Hematopoietic multipotent progenitor cell treated with erythropoietin and hydrocortisone succinate and interleukin-3 and kit ligand, for 4 days (in vitro differentiated cells): ENCODE measurements around the gene MTREX.

ENCODE experiments used
- DNase-seq: peaks from one replicate; pipeline ENCODE4 v3.0.0-alpha.2; 2015

The MTREX gene

GRCh38 chr5:55437452-55437851 is 129.7 kb downstream of the MTREX start:
- no peak for DNase-seq

DNA sequence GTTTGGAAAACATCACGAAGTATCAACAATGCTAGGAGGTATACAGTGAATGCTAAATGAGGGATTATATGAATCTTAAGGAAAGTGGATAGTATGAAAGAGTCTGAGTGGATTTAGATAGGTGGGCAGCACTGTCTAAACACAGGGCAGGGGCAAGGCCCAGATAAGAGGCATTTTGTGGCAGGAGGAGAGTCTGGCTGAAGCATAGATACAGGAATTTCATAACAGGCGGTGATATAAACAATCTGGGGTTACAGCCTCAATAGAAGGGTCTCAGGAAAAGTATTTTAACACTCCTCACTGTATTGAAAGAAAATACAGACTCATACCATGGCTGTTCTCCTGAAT is 130.0 kb downstream of the MTREX start:
- DNase-seq: no peak

DNA sequence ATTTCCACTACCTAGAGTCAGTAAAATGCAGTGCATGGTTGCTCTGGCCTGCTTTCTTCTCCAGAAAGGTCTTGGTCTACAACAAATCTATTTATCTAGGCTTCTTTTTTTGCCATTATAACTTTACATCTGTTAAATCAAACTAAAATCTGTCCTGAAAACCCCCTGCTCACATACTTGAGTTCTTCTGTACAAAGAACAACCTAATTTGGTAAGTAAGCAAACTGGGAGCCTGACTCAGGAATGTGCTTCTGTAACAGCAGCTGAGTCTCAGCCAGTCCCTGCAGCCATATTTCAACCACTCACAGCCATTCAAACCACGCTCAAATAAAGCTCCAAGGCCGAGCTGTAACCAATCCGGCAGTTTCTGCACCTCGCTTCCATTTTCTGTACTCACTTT is 131.2 kb downstream of the MTREX start:
- no peak for DNase-seq

DNA sequence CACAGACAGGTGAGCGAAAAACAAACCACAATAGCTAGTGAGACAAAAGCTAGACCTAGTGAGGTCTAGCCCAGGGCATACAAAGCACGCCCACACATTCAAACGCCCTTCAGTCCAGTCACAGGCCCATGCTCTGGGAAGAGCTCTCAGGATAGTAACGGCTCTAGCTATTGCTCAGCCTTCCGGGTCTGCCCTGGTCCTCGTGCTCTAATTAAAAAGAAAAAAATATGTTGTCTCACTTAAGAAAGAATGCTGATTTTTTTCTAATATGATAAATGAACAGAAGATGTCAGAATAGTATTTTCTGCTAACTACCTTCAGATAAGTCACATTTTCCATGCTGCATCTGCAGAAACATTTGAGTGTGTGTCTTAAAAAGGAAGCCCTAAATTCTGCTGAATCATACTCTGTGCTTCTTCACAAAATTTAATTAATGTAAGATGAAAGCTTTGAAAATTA is 132.4 kb downstream of the MTREX start:
- DNase-seq: peak; percentile 71

DNA sequence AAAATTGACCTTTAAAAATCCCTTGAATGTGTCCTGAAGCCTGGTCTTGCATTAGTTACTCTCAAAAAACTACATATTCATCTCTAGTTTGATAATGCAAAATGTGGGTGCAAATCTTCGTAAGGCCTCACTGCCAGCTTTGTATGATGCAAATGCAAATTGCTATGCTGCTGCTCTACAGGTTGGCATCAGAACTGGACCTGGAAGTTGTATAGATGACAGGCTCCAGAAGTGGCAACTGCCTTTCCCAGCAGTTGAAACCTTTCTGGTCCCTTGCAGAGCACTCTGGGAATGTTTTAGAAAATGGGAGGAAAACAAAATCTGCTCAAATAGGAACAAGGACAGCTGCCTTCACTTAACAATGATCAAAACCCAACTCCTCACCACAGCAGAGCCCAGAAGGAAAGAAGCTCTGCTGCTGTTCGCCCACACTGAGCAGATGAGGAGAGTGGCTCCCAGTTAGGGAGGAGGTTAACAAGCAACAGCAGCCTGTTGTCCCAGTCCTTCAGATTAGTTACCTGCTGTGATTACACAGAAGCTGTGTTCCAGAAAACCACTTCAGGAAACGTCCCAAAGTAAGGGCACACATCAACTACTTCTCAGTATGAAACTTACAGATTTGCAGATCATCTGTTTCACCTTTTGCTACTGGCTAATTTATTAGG is 133.4 kb downstream of the MTREX start:
- no peak for DNase-seq

DNA sequence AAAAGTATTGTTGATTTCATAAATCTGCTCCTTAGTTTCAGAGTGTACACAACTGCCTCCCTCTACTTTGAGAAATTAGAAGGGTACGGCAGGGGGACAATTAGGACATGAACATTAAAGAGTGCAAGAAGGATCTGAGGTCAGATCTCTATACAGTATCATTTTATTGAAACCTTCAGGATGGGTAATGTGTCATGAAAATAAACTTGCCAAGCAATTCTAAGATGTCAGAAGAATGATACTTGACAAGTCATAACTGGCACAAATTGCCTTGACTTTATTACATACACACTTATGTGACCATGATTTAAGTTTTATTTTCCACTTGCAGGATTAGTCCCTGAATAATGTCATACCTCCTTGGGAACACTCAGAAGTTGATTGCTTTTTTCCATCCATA is 134.2 kb downstream of the MTREX start:
- DNase-seq: no peak

GRCh38 chr5:55445791-55446190 is 138.0 kb downstream of the MTREX start:
- DNase-seq: no peak

- no peak for DNase-seq
These were observed 139.0 kb downstream of the MTREX start for GRCh38 chr5:55446640-55447351.

DNA sequence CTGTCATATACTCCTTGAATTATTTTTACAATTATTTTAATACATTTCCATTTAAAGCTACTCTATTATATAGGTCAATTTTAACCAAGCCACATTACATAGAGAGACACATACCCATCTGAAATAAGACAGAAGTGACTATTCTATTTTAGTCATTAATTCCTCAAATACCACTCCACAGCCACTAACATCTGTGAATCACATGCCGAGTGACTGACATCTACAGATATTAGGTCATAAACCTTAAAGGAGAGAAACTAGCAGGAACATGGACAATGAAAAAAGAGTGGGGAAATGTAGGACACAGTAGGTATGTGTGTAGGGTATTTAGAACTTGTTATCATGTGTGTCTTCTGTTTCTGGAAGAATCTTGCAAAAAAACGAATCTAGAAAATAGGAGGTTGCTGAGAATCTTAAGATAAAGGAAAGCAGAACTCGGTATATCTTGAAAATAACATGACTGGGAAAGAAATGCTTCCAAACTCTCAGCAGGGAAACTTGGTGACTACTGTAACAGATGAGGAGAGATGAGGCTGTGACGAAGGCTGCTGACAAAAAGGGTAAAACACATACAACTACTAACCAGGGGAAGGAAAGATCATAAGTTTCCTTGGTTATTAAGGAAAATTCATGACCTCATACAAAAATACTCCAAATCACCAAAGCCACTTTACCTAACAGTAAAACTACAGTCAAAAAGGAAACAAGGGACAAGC is 142.4 kb downstream of the MTREX start:
- no peak for DNase-seq

DNA sequence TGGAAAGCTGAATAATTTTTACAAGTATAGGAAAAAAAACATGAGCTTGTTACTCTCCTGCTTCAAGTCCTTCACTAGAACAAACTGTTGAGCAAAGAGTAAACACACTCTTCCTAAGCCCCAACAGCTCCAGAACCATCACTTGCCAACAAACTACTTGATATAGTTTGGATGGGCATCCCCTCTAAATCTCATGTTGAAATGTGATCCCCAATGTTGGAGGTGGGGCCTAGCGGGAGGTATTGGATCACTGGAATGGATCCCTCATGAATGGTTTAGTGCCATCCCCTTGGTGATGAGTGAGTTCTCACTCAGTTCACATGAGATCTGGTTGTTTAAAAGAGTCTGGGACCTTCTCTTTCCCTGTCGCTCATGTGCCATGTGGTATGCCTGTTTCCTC is 144.2 kb downstream of the MTREX start:
- no peak for DNase-seq

- no peak for DNase-seq
These were observed 145.4 kb downstream of the MTREX start for GRCh38 chr5:55453211-55453610.

- DNase-seq: no peak
These were observed 146.5 kb downstream of the MTREX start for GRCh38 chr5:55454282-55454681.

DNA sequence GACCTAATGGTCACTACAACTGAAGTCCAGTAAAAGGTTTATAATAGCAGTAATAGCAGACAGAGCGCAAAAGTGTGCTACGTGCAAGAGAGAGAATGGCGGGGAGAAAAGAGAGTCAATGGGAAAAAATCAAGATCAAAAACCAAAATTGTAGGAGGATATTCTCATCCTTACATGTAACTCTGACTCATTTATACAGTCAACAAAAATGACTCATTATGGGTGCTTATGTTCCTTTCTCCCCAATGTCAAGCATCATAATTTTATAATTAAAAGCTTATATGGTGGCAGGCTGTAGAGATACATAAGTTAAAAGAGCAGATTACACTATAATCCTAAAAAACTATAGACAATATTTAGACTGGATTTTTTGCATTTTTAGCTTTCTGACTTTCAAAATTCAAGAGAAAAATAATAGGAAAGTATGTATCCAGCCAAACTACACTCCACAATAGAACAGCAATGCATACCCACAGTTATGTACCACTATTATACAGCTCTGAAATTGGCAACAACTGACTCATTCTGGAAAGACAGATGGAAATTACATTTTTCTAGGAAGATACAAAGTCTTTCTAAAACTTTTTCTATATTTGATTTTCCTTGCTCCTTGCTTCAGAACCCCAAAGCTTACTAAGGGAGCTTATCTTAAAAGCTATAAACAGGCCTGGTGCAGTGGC is 148.6 kb downstream of the MTREX start:
- no peak for DNase-seq

GRCh38 chr5:55459572-55459971 is 151.8 kb downstream of the MTREX start:
- DNase-seq: no peak

GRCh38 chr5:55463613-55464012 is 155.8 kb downstream of the MTREX start:
- DNase-seq: no peak

GRCh38 chr5:55467862-55468551 is 160.2 kb downstream of the MTREX start:
- no peak for DNase-seq

DNA sequence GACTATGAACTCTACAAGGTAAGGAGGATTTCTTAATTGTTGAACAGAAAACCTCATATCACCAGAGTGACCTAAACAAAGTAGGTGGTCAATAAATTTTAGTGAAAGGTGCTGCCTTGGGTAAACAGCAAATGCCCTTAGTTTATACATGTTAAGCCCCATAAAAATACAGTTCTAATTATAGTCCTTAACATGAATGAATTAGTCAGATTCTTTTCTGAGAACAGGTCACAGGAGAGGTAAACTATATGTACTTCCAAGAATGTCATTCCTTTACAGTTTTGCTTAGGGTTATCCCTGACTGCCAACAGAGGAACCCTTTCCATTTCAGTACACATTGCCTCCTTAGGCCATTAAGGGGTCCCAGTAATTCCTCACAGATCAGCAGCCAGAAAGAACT is 162.1 kb downstream of the MTREX start:
- DNase-seq: no peak

GRCh38 chr5:55470282-55470681 is 162.5 kb downstream of the MTREX start:
- DNase-seq: no peak

DNA sequence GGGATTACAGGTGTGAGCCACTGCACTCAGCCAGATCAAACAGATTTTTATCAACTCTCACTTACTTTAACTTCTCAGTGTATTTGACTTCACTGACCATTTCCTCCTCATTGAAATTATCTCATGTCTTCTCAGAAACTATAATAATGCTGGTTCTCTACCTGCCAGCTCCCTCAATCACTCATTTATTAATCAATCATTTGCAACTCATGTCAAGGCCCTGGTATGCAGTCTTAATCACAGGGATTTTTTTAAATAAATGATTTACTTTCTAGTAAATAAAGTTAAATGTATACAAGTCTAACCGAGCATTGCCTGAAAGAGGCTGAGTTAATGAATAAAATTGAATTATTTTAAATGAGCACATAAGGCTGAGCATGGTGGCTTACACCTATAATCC is 163.7 kb downstream of the MTREX start:
- no peak for DNase-seq

DNA sequence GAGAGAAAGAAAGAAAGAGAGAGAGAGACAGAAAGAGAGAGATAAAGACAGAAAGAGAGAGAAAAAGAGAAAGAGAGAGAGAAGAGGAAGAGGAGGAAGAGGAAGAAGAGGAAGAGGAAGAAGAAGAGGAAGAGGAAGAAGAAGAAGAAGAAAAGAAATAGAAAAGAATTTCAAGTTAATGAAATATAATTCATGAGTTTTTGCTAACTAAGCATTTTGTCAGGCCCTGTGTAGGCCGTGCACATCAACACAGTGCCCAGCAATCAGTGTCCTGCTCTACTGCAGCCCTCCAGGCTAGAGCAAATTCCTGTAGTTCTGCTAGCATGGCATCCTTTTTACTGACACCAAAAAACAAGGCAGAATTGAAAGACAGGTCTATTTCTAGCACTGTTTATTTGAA is 164.9 kb downstream of the MTREX start:
- DNase-seq: no peak
